HG03135 (cell line): ENCODE data around the gene FGF21.
"Not testable (repeated sequence)": the region's sequence is repeated elsewhere in the genome, so short reads cannot be mapped to it uniquely, and the experiment has no call there.

Source experiments
- ATAC-seq: cut with Tn5 transposase; IDR thresholded peaks from one replicate; pipeline ENCODE4 v1.9.1; 2021; ENCODE audit warnings: mild to moderate bottlenecking, moderate library complexity; ENCODE audit not compliant: unreplicated experiment

The FGF21 gene, protein sequence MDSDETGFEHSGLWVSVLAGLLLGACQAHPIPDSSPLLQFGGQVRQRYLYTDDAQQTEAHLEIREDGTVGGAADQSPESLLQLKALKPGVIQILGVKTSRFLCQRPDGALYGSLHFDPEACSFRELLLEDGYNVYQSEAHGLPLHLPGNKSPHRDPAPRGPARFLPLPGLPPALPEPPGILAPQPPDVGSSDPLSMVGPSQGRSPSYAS

DNA sequence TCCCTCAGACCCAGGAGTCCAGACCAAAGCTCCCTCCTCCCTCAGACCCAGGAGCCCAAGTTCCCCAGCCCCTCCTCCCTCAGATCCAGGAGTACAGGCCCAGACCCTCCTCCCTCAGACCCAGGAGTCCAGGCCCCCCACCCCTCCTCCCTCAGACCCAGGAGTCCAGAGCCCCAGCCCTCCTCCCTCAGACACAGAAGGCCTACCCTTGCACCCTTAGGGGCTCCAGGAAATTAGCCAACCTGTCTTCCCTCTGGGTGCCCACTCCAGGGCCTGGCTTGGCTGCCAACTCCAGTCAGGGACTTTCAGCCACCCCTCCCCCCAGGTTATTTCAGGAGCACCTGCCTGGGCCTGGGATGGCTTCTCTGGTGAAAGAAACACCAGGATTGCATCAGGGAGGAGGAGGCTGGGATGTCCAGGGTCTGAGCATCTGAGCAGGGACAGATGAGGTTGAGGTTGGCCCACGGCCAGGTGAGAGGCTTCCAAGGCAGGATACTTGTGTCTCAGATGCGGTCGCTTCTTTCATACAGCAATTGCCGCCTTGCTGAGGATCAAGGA, at the start of gene FGF21:
Gene FGF21 (plus strand): TSS at position 441 of the 558 bp plus-strand sequence. CDS start 713 bp downstream, outside the sequence.
- ATAC-seq: no peak

DNA sequence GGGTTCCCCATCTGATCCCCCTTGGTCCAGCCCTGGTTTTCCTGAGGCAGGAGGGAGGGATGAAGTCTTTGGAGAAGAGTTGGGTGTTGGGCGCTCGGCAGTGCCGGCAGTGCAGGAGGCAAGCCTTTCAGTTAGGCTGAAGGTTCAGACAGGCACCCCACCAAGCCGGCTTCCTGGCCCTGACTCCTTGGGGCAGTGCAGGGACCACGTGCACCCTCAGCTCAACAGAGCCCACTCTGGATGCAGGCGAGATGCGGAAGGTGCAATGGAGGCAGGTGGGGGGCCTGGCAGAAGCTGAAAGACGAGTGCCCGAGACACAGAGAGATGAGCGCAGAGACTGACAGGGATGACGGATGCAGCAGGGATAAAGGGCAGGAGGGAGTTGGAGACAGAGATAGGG, 46.9 kb upstream of the FGF21 start:
- ATAC-seq: no peak

DNA sequence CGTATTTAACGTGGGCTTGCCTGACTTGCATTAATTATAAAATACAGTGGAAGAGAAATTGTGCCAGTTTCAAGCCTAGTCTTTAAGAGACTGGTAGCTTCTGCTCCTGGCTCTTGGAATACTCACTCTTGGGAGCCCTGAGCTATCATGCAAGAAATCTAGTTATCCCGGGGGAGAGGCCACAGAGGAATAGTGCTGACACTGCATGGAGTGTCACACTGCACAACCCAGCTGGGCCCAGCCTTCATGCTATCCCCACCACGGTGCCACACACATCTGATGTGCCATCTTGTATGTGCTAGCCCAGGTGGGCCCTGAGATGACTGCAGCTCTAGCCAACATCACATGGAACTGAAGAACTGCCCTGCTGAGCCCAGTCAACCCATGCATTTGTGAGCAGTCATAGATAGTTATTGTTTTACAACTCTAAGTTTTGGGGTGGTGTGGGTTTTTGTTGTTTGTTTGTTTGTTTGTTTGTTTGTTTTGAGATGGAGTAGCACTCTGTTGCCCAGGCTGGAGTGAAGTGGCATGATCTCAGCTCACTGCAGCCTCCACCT, 44.1 kb upstream of the FGF21 start:
- no peak for ATAC-seq

DNA sequence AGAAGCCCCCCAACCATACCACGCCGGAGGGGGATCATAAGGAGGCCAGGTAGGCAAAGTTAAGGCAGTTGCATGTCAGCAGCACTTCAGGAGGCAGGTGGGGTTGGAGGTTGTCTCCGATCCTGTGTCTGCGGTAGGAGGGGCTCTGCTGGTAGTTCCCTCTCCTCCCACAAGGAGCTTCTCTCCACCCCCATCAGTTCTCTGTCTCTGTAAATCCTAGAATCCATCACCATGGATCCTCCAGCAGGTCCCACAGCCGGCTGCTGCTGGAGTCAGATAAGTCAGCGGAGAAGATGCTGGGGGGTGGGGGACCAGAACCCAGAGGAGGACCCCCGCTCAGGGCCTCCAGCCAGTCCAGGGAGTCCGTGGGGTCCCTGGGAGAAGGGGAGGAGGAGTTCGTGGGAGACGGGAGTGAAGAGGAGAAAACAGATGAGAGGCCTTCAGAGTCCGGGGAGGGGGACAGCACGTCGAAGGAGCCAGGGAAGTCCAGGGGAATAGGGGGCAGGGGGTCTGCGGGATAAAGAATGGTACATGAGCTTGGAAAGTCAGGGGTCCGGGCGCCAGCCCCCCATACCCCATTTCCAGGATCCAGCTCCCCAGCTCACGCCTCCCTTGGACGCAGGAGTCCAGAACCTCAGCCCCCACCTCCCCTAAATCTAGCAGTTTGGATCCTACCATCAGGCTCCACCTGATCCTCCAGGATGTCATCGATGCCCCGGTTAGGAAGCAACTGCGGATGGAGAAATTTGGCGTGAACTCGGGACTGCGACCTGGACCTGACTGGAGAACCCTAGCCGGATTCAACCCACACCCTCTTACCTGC, 42.1 kb upstream of the FGF21 start:
- ATAC-seq: no peak

DNA sequence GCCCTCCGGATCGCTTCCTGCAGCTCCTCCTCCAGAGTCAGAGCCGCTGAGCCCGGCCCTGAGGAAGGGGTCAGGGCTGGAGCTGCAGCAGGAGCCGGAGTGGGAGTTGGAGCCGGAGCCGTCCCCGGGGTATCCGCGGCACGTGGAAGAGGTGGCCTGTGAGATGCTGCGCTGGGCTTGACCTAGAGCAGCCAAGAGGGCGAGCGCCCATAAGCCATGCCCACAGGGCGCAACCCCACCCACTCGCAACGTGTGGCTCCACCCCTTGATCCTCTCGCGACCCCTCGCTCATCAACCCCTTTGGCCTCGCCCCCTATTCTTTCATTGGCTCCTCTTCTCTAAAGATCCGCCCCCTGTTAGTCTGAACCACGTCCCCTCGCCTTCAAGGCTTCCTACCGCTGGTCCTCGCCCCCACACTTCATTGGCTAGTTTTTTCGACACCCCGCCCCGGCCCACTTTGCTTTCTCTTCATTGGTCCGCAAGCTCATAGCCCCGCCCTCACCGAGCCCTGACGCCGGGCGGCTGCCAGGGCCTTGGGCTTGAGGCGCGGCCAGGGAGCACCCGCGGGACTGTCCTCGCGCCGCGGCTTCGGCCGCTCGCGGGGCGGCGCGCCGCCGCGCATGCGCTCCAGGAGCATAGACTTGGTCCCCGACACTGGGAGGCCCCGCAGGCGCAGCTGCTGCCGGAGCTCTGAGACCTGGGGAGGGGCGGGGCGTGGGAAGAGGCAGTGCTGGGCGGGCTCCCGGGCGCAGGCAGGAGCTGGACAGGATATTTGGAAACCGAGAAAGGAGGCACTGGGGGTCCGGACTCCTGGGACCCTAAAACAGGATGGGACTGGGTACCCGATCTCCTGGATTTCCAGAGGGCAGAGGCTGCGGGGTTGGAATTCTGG, 41.2 kb upstream of the FGF21 start:
- peak; percentile 86 for ATAC-seq

DNA sequence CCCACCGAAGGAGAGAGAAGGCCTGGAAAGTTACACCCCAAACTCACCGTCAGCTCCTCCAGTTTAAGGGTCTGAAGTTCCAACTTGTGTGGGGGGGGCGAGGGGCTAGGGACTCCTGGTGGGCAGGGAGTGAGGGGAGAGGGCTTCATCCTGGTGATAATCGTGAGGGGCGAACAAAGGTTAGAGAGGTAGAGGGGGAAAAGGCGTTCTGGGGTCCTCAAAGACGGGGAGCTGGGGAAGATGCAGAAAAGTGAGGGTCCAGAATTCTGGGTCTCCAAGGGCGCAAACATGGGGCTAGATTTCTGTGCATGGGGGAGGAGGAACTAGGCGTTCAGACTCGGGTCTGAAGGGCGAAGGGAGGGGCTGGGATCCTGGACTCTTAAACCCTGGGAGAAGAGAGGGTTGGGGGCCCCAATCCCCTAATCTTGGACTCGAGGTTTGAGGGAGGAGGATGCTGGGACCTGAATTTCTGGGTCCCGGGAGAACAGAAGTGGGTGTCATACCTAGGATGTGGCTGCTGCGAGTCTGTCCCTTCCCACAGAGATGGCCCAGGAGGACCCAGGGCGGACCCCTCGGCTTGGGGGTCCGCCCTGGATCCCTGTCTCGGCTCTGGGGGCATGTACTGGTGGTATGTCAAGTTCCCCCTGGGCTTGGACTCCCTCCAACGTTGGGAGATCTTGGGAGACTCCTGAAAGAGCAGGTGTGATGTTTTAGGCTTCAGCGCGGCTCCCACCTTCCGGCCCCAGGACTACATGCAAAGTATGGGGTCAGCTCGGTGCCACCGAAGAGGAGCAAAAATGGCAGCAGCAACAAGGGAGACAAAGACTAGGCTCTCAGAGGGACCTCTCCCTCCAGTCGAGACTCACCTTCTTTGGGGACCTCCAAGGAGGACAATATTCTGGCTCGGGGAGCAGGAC, 40.3 kb upstream of the FGF21 start:
- no peak for ATAC-seq

DNA sequence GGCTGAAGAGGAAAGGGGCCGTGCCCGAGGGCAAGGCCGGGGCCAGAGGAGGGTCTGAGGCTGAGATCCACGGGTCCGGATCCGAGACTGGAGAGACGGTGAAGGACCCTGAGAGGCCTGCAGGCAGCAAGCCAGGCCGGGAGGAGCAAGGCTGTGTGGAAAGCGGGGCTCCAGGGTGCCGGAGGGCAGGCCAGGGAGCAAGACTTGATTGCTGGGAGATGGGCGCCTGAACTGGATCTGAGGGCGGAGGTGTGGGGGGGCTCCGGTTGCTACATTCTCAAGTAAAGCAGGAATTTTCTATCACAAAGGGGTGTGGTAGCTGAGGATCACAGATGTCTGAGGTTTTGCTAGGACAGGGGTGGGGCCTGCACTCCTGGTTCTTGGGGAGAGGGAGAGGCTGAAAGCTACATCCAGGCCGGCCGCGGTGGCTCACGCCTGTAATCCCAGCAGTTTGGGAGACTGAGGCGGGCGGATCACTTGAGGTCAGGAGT, 39.6 kb upstream of the FGF21 start:
- no peak for ATAC-seq

DNA sequence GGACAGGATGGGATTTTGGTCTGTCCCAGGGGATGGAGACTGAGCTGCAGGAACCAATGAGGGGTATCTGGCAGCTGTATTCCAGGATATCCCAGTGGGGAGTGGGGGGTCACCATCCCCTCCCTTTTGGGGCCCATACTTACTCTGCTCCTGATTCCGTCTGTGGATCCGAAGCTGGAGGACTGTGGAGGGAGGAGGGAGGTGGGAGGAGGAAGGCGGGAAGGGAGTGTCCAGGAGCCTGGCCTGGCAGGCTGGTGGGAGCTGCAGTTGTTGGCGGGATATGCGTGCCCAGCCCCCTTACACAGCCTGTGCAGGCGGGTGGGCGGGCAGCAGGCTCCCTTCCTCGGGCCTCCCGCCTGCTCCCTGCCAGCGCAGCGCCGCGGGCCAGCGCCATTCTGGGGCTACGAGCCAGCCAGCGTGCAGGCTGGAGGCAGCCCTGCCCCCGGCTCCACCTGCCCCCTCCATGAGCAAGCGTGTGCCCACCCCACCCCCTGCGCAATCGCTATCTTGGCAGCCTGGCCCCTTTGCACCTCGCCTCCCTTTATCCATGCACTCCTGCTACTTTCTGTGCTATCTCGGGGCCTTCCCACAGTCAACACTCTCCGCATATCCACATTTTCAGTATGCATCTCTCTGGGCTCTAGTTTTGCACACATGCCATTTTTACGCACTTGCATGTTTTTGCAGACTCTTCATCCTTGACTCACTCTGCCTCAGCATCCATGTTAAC, 38.6 kb upstream of the FGF21 start:
- ATAC-seq: no peak

DNA sequence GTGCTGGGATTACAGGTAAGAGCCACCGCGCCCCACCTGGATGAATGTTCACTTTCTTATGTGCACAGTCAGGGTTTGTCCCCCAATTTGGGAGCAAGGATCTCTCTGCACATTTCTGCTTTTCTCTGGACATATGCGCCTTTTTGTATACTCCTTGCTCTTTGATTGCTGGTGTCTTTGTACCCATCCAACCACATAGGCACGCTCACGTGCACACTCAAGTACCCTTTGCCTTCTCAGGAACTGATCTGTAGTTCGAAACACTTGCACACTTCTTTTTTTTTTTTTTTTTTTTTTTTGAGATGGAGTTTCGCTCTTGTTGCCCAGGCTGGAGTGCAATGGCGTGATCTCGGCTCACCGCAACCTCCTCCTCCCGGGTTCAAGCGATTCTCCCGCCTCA, 37.2 kb upstream of the FGF21 start:
- not testable (repeated sequence) for ATAC-seq

DNA sequence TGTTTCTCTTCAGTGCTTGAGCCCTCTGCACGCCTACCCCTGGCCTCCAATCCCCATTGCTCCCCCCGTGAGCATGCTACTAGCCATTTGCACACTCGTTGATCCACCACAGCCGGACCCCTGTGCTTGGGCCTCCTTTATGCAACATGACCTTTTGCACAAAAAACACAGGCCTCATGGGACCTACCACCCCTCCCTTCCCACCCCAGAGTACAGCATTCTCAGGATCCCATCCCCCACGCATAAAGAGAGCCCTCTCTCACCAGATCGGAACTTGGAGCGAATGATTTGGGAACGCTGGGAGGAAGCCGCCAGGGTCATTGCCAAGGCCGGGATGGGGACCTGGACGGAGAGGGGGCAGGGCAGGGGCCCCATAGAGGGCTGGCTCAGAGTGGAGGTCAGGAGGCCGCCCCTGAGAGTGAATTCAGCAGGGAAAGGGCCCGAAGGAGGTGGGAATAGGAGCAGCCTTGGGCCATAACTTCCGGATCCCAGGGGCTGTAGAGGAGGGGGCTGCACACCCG, 36.6 kb upstream of the FGF21 start:
- no peak for ATAC-seq

DNA sequence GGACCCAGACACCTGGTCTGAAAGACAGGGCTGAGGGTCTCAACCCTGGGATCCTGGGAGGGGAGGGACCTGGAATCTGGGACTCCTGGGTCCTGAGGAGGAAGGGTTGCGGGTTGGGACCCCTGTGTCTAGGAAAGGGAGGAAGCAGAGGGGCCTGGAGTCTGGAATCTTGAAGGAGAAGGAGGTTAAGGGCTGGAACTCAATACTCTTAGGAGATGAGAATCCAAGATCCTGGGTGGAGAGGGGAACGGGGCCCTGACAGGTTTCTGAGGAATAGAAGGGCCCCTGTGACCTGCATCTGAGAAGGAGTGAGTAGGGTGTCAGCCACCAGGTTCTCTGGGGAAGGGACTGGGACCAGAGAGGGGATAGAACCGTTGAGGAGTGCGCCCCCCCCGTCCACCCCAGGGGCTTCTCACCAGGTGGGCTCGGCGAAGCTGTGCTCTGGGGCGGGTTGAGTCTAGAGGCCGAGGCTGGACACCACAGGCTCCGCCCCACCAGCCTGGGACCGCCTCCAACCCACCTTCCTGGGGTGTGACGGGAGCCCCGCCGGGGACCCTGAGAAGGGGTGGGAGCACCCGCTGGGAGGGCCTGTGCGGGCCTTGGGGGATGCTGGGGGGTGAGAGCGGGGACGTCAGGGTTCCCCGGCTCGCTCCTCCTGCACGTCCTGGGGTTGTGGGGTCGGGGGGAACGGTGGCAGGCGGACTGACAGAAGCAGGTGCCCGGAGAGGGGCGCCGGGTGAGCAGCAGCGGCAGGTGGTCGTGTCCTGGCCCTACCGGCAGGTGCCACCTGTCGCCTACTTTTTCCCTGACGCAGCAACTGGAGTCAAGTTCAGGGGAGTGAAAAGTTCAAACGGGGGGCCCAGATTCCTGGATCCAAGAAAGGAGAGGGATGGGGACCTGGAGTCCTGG, 35.8 kb upstream of the FGF21 start, which contains the start of gene MAMSTR:
Gene MAMSTR (minus strand): TSS at position 463 of the 909 bp plus-strand sequence. CDS start 694 bp downstream, outside the sequence.
- no peak for ATAC-seq

DNA sequence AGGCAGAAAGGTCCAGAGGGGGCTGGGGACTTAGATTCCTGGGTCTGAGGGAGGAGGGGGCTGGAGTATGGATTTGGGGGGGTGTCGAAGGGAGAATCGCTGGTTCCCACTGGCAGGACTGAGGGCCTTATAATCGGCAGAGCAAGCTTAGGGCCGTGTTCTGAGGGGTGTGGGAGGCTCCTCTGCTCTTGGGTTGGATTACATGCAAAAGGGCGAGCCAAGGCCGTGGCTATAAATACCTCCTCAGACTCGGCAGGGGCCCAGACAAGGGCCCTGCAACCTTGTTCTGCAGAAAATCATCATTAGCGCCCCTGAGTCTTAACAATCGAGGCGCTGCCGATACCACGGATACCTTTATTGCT, 35.1 kb upstream of the FGF21 start:
- no peak for ATAC-seq

DNA sequence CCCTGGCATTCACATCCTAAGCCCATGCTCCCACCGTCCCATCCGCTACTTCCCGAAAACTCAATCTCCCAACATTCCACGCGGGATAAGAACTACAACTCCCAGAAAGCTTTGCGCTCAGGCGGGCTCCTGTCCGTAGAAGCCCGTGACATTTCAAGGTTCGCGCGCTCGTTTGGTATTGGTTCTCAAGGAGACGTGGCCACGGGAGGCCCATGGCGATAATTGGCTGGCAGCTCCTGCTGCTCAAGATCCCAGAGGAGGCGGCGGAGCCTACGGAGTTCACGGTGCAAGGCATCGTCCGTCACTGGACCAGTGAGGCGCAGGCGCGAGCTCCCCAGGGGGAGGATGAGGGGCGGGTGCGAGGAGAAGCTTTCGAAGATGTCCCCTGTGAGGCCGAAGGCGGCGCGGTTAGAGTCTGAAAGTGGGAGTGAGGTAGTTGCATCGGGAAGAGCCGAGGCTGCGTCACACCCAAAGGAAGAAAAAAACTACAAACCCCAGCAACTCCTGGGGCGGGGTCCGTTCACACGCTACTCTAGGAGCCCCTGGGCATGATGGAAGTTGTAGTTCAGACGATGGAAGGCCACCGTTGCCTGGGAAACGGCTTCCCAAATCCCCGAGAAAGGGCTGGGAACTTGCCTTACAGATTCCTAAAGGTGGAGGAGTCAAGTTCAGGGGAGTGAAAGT, 34.6 kb upstream of the FGF21 start:
- ATAC-seq: peak; percentile 71

DNA sequence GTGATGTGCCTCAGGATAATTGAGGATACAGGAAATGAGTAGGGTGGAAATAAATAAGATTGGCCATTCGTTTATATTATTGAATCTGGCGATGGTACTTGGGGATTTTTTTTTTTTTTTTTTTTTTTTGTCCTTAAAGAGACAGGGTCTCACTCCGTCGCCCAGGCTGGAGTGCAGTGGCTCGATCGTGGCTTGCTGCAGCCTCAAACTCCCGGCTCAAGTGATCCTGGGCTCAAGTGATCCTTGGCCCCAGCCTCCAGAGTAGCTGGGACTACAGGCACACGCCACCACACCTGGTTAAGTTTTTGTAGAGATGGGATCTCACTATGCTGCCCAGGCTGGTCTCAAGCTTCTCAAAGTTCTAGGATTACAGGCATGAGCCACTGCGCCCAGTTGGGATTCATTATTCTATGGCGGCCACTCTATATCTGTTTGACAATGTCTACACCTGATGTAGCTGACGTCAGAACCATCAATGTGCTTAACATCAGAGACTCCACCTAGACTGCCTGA, 33.1 kb upstream of the FGF21 start:
- ATAC-seq: no peak

DNA sequence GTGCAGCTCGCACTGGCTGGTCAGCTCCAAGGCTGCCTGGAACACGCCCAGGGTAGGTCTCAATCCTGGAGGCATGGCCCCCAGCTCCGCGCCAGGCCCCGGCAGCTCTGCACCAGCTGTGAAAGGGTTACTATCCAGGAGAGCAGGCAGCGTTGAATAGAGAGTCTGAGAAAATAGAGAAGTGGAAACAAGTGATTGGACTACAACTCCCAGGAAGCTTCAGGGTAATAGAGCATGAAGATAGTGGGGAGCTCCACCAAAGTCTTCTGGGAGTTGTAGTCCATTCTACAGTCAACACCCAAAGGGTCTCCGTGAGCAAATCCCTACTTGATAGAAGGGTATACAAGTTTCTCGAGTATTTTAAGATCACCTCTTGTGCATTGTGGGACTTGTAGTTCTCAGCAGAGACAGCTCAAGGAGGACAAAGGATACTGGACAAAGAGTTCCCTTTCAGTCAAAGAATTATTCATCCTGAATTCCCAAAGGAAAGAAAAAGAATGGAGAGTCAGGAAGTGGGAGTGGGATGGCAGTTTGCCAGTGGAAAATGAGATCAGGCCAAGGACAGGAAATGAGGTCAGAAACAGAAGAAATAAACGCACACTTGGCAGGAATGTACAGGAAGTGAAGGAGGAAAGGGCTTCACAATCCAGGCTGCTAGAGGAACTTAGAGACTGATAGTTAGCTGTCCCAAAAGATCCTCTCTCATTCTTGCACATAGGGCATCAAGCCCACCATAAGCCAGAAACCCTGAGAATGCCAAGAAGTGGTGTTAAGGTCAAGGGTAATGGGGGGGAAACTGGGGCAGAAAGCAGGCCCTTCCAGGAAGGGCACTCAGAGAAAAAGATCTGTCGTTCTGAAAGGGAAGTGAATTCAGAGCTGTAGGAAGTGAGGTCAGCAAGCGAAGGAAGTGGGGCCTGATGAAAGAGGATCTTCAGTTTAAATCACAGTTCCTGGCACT, 30.2 kb upstream of the FGF21 start:
- ATAC-seq: no peak

DNA sequence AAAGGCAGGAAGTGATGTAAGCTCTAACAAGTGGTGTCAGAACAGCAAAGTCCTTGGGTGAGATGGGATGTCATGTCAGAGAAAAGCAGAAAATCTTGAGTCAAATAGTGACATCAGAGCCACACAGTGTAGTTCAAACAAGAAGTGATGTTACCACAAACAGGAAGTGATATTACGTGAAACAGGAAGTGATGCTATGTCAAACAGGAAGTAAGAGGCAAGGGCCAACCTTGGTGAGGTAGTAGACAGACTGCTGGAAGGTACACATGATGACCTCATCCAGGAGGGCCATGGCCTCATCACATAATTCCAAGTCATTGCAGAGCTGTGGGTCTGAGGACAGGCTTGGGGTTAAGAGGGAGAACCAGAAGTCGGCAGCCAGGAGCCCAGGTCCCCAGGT, 28.8 kb upstream of the FGF21 start:
- ATAC-seq: no peak
